LNCaP clone FGC (cell line): ENCODE measurements around the gene BRDT.
A peak's percentile ranks its signal among the peaks of the same experiment; 100 is the strongest.

Experiments
- DNase-seq: peaks from one replicate; pipeline ENCODE4 v3.0.0-alpha.2; 2011; ENCODE audit warnings: low read depth
- H3K4me3 ChIP-seq: 2 replicates; pipeline ENCODE4 v1.5.1; 2011; ENCODE audit warnings: mild to moderate bottlenecking, low read depth, low read length, control low read depth
- CTCF ChIP-seq: IDR thresholded peaks from 2 replicates; pipeline ENCODE4 v1.5.1; 2012; ENCODE audit warnings: mild to moderate bottlenecking; ENCODE audit not compliant: control insufficient read depth, insufficient read depth; ENCODE audit errors: extremely low read depth

BRDT gene

DNA sequence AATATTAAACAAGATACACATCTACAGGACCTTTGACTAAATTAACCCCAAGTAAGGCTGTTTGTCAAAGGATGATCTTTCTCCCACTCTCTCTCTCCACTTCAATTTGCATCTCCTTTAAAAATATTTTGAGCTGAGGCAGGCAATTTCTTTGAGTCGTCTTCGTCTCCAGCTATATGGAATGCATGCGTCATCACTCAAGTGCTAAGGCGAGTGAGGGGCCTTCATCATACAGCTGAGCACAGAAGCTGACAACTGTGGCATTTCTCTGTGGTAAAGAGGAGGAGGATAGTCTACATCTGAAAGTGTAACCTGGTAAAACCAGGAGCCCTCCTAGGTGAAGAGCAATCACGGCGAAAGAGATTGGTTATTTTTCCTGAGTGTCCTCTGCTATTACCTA lies 88.2 kb downstream of the BRDT start:
- no peak for DNase-seq
- no peak for TF ChIP-seq CTCF

DNA sequence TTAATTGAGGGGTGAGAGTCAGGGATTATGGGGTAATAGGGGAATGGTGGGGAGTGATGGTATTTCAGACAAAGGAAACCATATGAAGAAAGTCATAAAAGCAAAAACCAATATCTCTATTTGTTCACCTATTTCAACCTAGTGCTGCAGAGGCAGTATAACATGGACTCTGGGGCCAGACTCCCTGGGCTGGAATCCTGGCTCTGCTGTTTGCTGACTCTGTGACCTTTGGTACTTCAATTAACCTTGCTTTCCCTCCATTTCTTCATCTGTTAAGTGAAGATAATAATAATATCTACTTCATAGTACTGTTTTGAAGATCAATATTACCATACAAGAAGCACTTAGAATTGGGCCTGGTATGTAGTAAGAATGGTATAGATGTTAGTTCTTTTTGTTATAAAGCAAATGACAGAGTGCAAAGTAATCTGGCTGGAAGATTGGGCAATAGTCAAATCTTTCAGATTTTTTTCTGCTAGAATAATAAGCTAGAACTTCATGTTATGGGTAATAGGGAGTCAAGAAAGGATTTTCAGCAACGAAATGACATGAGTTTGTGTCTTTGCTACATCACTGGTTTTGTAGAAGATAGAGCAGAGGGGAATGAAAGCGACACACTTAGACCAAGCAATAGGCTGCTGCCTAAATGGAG lies 89.6 kb downstream of the BRDT start:
- DNase-seq, result no peak
- no peak overlapping the region for H3K4me3 ChIP-seq
- TF ChIP-seq CTCF, result no peak

More for the DNA sequence above, 88.2 kb downstream of the BRDT start:
- no peak overlapping the region for H3K4me3 ChIP-seq

DNA sequence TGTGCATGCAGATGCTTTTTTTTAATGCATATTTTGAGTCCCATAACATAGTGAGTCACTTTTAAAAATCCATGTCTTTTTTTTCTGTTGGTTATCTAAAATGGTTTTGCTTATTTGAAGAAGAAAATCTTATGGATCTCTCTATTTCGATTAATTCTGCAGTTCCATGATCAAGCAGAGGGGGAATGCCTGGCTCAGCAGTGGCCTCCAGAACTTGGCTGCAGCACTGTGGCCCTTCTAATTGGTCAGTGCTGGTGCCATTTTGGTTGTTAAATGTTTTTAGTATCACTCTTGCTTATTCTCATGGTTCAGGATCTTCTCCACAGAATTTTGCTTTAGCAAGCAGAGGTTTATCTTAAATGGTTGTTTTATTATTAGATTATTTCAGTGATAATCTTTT lies 91.8 kb downstream of the BRDT start:
- no peak for DNase-seq
- no peak for TF ChIP-seq CTCF
- H3K4me3 ChIP-seq, result no peak overlapping the region

DNA sequence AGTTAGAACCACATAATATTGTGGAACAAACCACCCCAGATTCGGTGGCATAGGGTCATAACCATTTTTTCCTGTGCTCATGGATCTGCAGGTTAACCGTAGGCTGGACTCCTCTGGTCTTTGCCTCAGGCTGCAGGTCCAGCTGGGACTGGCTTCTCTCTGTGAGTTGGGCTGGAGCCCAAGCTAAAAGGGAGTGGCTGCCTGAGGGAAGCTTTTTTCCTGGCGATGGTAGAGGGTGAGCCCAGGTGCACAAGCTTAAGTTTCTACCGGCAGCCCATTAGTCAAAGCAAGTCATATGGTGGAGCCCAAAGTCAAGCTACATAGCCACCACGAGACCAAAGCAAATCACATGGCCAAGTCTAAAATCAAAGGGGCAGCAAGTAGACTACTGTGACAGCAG lies 94.4 kb downstream of the BRDT start:
- H3K4me3 ChIP-seq, result no peak overlapping the region
- no peak for TF ChIP-seq CTCF
- DNase-seq, result peak; percentile 50

DNA sequence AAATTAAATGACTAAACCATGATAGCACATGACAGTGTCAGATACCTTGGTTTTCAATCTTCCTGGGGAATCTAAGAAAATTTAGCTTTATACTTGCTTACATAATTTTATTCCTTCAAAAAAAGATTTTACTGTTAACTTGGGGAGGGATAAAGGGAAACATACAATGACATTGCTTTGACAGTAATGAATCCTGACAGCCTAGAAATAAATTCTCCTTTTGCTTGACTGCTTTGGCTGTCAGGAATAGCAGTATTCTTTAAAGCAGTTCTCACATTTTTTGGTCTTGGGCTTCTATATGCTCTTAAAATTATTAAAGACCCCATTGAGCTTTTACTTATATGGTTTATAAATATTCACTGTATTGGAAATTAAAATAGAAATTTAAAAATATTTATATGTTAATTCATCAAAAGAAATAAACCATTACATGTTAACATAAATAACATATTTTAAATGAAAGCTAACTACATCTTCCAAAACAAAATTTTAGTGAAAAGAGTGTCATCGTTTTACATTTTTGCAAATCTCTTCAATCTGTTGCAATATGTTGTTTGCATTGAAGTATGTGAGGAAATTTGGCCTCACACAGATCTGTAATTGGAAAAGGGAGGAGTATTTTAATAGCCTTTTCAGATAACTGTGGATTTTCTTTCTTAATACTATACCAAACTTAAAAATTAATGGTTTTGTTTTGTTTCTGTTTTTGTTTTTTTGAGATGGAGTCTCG lies 96.7 kb downstream of the BRDT start:
- DNase-seq, result no peak
- TF ChIP-seq CTCF, result no peak

DNA sequence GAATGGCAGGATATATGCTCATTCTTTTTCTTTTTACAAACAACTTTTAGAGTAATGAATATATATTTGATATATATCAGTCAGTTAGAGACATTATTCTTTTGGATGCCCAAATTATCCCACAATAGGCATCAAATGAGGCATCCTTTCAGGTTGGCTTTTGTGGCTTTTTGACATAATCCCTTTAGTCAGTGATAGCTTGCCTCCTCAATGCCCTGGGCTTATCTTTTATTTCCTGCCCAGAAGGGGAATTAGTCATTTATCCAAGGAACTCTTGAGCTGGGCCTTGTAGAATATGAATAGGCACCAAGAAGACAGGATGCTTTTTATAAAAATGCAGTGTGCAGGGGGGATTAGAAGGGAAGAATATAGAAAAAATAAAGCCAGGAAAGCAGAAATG lies 102.7 kb downstream of the BRDT start:
- no peak for TF ChIP-seq CTCF
- no peak overlapping the region for H3K4me3 ChIP-seq
- no peak for DNase-seq

More for the DNA sequence above, 96.7 kb downstream of the BRDT start:
- H3K4me3 ChIP-seq, result no peak overlapping the region
